A549 treated with ZK216348 at 1 μM for 4 hours (cell line): Measurements from ENCODE around the gene PPA2. TPM values are rescaled to one million over a fixed set of nuclear protein-coding genes. Genes with fewer than 3 reads are reported as not detected.

Source experiments
- total RNA-seq: library from RNA; stranded (reverse); fragments of 200-300 nt; extraction: Qiagen RNA extraction; gene quantifications from 5 replicates; pipeline ENCODE4 v1.2.3, GENCODE V29; 2022; ENCODE audit warnings: low read depth

The PPA2 gene
- 55.0 to 93.3 TPM (median 75.6 TPM) in 5 replicates for total RNA-seq

DNA sequence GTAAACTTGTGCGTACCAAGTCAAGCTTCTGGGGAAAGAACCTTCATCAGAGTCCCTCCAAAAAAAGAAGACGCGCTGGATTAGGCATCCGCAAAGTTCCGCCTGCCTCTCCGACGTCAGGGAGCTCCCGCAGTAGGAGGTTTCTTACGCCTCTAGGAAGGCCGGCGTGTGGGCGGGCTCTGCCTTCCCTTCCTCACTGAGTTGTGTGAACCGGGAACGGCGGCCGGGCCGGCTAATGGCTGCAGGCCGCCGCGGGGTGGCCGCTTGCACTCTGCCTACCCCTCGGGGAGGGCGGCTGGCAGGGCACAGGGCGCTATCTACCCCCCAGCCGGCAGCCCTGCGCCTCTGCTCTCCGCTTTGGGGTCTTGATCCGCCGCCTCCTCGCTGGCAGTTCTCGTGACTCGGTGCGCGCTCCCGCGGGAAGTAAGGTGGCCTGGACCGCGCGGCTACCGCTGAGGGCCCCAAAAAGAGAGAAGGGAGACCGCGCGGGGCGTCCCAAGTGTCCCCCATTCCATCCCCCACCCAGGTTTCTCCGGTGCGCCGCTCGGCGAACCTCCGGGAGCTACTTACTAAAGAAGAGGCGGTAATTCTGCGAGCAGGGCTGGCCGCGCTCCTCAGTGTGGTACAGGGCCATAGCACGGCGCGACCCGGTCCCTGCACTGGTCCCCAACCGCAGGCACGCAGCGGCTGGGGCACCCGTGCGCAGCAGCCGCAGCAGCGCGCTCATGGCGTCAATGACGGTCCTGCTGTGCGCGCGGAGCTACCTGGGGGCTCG is at the start of gene PPA2:
Gene PPA2 (minus strand): TSS at position 739 of the 775 bp plus-strand sequence. CDS start 12 bp downstream, at position 727.

Other genes with a start within 250 kb of the PPA2 start
- not detected in 5 replicates for gene ARHGEF38, start 78.6 kb upstream of the PPA2 start, total RNA-seq
- 14.5 to 19.4 TPM (median 15.0 TPM) in 5 replicates for gene INTS12, start 234.6 kb upstream of the PPA2 start, total RNA-seq
- gene GSTCD, start 234.7 kb upstream of the PPA2 start, total RNA-seq, result 4.0 to 7.4 TPM (median 7.0 TPM) in 5 replicates